Measurements from ENCODE around the gene GPC5.
"Not testable (repeated sequence)": the region's sequence is repeated elsewhere in the genome, so short reads cannot be mapped to it uniquely, and the experiment has no call there.

Gene GPC5

DNA sequence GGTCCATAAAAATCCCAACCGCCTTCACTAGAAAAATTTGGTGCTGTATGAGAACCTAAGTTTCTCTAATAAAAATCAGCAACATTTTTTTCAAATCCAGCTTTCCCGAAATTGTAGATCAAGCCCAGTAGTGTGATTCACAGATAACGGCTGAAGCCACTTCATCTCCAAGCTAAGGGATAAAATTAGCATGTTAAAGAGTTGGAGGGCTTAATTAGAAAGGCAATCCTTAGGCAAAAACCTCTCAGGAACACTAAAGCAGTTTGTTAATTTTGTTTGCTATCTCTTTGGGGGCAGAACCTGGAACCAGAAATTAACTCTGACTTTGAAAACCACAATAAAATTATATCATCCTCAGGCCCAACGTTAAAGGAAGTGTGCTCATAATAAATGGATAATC, 820.2 kb downstream of the GPC5 start:
- no peak for FAIRE-seq

DNA sequence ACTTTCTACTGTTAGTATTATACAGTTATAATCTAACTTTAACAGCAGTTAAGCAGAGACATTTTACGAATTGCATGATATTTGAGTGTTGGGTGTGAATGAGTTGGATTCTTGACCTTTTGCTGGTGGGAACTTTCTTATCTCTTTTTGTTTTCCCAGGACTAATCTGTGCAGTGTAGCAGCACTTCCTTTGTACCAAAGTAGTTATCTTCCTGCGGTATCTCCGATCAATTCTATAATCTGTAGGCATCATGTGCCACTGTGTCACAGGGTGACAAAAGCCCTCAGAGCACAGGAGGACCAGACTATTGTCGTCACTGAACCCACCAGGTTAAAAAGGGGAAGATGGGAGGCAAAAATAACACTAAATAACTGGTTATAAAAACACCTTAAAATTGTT, 823.5 kb downstream of the GPC5 start:
- FAIRE-seq = no peak

DNA sequence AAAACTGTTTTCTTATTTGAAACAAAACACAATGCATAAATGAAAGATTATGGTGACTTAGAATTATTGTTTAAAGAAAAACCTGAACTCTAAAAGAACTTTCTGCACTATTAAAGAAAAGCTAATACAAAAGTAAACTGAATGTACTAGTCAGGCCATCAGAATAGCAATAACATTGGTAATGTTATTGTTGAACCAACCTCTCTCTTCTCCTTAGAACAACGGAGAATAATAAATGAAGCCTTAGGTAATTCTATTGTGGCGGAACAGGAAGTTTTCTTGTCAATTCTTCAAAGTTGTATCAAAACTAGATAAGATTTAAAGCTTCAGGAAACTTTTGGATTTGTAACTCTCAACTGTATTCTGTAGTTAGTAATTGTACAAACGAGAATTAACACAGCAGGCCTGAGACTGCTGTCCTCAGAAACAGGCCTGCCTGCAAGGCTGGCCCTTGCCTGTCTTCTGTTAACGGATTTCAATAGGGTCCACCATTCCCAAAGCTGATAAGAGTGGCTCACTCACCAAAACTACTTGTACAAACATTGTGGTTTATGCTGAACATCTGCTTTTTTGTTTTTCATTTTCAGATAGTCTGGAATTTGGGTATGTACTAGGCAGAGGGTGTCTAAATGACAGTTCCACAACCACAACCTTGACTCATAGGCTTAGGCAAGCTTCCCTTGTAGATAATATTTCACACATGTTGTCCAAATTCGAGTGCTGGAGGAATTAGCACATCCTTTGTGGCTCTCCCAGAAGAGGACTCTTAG, 825.8 kb downstream of the GPC5 start:
- FAIRE-seq = no peak

DNA sequence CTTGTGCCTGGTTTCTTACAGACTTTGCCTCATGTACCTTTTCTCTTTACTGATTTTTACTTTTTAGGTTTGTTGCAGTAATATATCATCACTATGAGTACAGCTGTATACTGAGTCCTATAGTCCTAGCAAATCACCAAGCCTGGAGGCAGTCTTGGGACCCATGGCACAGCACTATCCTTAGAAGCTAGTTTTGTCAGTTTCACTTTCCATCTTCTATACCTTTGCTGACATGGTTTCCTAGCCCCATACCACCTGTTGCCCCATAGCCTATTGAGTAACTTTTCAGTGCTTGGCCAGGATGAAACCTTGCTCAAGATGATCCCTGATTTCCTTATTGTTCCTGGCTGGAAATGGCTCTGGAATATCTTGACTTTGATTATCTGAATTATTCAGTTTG, 826.4 kb downstream of the GPC5 start:
- no peak for FAIRE-seq

DNA sequence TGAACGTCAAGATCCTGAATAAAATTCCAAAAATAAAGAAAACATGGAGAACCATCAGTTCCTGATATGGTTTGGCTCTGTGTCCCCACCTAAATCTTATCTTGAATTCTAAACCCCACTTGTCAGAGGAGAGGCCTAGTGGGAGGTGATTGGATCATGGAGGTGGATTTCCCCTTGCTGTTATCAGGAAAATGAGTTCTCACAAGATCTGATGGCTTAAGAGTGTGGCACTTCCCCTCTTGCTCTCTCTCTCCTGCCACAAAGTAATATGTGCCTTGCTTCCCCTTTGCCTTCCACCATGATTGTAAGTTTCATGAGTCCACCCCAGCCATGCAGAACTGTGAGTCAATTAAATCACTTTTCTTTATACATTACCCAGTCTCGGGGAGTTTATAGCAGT, 827.4 kb downstream of the GPC5 start:
- no peak for FAIRE-seq

DNA sequence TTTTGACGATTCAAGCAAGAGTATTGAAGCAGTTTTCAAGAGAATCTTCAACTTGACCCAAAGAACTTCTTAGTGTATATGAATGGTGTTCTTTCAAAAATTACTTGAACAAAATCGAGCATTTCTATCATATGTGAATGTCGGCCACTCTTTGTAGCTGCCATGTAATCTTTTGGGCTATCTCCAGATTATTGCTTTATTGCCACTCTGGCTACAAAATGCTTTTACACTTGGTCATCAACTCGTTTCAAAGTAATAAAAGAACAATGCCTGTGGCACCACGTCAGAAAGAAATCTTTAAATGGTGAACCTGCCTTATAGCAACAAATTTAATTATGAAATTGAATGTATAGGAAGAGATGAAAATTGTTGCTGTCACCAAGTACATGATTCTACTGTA, 834.5 kb downstream of the GPC5 start:
- FAIRE-seq = no peak

DNA sequence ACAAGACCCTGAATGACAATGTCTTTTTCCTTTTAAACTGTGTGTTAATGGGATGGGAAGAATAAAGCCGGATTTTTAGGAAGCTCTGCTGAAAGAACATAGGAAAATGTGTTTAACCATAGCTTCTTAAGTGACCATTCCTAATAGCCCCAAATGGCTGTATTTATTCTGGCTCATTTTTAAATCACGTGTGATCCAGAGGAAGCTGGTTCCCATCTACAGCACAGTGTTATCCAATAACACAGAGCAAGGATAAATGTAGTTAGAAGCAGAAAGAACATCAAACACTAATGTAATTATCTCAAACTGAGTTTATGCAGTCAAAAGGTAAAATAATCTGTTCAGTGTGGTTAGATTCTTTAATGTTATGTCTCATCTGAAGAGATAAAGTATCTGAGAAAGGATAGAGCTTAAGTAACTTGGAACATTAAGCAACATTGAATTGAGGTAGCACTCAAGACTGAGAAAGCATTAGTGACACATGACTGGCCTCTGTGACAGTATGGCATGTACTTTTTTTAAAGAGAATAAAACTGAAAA, 853.3 kb downstream of the GPC5 start:
- FAIRE-seq = no peak

DNA sequence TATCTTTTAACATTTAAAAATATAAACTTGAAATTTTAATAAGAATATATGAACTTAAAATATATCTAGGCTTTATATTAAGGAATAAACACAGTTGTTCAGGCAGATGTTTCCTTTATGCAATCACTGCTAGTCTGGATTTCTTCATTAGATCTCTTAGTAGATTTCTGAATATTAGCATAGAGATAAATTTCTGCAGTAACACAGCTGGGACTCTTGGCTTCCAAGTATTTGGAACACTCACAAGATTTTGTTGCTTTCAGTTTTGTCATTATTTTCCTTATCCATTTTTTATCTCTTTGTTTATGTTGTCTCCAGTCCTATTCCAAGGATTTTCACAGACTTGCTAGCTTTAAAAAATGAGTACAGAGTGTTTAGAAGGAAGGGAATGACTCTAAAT, 857.1 kb downstream of the GPC5 start:
- no peak for FAIRE-seq

DNA sequence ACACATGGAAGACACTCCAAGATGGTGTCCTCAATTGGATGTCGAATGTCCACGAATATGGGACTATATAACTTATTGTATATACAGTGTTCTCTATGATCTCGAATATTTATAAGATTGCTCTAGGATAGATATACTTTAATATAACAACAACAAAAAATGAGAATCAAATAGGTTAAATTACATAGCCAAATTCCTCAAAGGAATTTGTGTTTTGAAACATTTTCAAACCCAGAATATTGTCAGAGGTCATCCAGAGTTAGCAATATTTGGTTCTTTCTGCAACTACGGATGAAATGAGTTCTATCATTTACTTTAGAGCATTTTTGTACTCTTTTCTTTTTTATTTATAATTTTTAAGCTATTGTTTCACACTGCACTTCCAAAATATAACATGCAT, 857.8 kb downstream of the GPC5 start:
- FAIRE-seq = no peak

DNA sequence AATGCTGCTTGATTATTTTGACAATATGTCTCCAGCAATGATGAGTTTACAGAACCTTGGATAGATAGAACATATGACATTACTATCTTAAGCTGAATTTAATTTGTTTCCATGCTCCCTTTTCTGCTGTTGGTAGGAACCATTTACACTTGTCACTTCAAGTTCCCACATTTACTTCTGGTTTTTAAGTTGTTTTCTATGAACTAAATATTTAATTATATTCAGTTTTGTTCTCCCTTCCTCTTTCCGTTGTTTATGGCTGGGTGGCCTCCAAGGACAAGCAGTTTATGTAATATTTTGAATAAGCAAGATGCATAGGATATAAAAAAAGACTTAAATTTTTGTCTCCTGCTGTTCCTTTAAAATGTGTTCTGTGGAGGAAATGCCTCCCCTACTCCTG, 860.6 kb downstream of the GPC5 start:
- FAIRE-seq = no peak

DNA sequence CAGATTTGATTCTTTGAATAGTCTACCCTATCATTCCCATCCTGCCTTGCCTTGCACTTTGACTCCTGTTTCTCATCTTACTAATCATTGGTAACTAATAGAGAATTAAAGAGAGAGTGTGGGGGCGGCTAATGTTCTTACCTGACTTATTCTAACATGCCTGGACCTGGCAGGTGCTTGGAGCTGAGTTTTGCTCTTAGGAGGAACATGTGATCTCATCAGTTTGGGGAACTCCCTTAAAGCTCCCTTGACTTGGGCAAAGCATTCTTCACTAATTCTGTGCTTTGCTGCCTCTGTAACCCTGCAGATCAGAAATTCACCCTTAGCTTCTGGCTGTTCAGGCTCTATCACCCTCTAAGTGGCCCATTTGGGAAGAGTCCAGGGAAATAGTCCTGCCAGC, 861.1 kb downstream of the GPC5 start:
- no peak for FAIRE-seq

DNA sequence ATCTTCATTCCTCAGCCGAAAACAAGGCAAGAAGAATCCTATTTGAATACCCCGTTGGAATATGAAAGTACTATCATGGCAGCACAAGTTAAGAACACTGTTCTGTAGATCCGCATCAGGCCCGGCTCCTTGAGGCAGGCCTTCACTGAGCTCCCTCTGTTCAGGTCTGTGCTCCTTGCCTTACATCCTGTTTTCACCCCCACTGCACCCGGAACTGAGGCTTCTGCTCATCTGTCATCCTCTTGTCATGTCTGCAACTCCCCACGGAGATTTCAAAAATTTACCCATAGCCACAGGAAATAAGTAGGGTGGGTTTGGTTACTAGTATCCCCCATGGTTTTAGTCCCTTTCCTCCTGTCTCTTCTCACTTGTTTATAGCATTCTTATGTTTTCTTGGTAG, 861.9 kb downstream of the GPC5 start:
- no peak for FAIRE-seq

DNA sequence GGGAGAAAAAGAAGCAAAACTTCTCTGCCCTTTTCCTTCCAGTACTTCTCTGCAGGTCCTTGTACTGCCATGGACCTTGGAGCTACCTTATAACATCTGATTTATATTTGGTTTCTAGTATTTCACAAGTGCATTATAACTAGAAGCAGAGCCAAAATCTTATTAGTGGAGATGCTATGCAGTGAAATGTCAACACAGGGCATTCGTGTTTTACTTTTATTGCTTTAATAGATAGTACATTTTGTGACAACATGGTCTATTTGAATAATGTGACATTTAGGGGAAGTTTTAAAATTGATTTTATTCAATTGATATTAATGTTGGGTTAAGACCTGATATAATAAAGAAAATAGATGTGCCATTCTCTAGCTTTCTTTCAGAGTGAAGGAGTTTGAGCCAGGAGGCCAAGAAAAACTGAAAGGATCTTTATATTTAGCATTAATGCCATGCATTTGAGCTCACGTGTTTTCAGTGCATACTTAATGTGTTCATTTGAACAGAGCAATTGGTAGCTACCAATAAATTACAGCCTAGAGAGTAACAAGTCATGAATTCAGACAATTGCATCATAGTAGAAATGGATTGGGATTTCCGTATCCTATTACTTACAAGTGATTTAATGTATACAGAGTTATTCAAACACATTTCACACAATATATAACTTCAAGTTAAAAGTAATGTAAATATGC, 863.8 kb downstream of the GPC5 start:
- FAIRE-seq = no peak

DNA sequence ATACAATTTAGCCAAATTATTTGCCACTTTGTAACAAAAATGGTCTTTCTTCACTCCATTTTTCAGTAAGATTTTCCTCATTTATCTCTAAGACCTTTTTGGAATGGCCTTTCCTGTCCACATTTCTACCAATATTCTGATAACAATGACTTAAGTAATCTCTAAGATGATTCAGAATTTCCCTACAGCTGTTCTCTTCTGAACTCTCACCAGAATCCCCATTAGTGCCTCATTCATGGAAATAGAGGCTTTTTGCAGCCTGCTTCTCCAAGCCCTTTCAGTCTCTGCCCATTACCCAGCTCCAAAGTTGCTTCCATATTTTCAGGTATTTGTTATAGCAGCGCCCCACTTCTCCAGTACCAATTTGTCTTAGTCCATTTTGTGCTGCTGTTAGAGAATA, 867.0 kb downstream of the GPC5 start:
- FAIRE-seq = no peak

DNA sequence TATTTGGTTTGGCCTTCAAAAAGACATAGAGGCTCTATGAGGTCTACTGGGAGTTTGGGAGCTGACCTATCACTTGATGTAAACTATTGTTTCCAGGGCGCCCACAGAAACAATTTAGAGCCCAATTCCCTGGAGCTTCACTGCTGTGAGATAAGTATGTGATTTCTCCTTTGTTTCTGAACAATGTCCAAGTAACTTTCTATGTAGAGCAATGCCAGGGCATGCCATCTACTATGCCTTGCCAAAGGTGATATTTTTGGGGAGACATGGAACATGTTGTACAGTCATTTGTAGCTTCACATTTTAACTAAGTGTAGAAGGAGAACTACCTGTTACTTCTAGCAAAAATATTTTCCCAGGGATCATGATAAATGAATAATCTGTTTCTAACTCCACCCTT, 872.6 kb downstream of the GPC5 start:
- no peak for FAIRE-seq

DNA sequence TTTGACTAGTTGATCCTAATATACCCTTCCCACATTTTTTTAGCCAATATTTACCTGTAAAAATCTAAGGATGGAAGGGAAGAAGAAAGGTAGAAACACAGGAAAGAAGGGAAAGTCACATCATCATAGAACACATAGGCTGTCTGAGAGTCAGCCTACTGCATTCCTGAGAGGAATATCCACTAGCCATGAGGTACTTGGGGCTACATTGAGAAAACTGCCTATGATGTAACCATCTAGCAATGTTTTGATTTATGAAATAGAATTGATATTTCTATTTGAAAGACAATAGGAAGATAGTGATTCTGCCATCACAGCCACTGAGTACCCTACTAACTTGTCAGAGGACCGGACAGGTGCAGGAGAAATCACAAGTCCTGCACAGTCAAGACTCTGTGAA, 873.8 kb downstream of the GPC5 start:
- no peak for FAIRE-seq

DNA sequence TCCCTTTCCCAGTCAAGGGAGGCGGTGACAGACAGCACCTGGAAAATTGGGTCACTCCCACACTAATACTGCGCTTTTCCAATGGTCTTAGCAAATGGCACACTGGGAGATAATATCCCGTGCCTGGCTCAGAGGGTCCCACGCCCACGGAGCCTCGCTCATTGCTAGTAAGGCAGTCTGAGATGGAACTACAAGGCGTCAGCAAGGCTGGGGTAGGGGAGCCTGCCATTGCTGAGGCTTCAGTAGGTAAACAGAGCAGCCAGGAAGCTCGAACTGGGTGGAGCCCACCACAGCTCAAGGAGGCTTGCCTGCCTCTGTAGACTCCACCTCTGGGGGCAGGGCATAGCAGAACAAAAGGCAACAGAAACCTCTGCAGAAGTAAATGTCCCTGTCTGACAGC, 882.6 kb downstream of the GPC5 start:
- FAIRE-seq = not testable (repeated sequence)

DNA sequence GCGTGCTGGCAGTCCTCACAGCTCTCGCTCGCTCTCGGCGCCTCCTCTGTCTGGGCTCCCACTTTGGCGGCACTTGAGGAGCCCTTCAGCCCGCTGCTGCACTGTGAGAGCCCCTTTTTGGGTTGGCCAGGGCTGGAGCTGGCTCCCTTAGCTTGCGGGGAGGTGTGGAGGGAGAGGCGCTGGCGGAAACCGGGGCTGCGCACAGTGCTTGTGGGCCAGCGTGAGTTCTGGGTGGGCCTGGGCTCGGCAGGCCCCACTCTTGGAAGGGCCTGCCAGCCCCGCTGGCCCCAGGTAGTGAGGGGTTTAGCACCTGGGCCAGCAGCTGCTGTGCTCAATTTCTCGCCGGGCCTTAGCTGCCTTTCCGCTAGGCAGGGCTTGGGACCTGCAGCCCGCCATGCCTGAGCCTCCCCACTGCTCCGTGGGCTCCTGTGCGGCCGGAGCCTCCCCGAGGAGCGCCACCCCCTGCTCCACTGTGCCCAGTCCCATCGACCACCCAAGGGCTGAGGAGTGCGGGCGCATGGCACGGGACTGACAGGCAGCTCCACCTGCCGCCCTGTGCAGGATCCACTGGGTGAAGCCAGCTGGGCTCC, 892.4 kb downstream of the GPC5 start:
- FAIRE-seq = not testable (repeated sequence)

DNA sequence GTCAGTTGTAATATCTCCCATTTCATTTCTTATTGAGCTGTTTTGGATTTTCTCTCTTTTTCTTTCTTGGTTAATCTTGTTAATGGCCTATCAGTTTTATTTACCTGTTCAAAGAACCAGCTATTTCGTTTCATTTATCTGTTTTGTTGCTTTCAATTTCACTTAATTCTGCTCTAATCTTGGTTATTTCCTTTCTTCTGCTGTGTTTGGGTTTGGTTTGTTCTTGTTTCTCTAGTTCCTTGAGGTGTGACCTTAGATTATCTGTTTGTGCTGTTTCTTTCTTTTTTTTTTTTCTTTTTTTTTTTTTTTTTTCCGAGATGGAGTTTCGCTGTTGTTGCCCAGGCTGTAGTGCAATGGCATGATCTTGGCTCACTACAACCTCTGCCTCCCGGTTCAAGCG, 896.1 kb downstream of the GPC5 start:
- FAIRE-seq = not testable (repeated sequence)

DNA sequence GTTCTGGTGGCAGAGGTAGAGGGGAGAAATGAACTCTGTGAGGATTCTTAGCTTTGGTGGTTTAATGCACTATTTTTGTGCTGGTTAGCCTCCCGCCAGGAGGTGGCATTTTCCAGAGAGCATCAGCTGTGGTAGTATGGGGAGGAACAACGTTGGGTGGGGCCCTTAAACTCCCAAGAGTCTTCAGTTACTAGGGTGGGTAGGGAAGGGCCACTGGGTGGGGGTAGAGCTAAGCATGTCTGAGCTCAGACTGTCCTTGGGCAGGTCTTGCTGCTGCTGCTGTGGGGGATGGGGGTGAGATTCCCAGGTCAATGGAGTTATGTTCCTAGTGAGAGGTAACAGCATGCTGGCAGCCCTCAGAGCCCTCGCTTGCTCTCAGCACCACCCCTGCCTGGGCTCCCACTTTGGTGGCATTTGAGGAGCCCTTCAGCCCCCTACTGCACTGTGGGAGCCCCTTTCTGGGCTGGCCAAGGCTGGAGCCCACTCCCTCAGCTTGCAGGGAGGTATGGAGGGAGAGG, 897.8 kb downstream of the GPC5 start:
- not testable (repeated sequence) for FAIRE-seq

DNA sequence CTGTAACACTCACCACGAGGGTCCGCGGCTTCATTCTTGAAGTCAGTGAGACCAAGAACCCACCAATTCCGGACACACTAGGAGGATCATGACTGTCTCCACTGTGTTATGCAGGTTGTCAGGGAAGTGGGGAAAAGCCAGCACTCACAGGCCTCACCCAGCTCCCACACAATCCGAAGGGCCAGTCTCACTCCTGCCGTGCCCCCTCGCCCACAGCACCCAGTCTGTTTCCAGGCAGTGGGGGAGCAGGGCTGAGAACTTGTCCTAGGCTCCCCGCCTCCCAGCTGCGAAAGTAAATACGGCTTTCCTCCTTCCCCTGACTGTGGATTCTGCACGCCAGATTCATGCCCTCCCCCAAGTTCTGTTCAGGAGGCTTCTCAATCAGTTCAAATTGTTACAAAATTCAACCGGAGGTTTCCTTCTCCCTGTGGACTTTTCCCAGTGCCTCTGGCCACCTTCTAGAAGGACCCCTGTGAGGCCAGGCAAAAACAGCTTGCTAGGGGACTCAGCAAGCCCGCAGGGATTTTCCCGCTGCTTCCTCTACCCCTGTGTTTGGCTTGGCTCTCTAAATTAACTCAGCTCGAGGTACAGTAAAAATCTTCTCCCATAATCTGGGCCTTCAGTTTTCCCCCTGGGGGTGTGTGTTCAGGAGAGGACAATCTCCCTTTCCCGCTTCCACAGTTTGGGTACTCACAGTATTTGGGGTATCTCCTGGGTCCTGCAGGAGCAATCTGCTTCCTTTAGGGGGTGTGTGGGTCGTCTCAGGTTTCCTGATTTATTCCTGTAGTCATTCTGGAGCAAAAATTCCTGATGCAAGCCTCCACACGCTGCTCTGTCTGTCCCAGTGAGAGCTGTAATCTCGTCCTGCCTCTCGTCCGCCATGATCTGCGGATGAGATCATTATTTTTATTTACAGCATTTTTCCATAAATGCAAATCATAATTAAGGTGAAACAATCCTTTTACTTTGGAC, 899.8 kb downstream of the GPC5 start:
- no peak for FAIRE-seq

DNA sequence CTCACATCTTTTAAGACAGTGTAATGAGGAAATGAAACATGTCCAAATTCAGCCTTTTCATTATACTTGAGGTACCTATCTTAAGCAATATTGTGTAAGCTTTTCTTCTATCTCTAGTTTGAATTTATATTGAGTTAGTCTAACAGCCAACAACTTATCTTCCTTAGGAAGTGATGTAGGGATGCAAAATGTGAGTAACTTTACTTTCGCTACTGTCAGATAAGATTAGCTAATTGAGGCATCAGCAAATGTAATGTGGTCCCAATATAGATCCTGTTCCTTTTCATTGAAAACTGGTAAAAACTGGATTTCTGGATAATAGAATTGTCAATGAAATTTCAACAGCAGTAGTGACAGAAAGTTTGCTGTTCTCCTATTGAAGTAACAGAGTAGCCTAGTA, 902.2 kb downstream of the GPC5 start:
- FAIRE-seq = no peak

DNA sequence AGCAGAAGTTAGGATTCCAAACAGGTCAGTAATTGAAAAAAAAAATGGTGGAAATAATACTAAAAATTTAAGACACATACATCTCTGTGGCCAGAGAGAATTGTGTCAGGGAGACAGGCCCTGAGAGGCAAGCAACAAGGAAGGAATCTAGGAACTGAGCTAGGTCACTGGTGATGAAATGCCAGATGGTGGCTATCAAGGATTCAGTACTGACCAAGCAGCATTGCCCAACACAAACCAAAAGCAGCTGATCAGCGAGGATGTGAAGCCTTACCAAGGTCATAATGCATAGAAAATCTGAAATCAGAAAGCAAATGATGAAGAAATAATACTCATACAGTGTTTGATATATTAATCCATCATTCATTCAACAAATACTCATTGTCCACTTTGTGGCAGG, 905.0 kb downstream of the GPC5 start:
- no peak for FAIRE-seq
